ENCODE results near the gene TGFBR1.

DNA sequence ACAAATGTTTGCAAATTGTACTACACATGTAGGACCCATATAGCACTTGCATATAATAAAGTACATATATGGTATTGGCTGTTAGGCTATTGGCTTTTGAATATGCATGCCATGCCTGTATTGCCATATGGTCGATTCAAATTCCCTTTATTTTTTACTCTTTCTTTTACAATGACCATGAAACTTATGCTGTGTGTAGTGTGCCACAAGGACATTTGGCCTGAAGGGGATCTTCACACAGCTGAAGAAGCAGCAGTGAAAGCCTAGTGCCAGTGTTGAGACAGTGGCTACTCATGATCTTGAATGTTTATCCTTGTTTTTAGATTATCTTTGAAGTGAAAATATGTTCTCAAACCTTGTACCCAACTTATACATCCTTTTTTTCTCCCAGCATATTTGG lies 20.5 kb downstream of the TGFBR1 start:
- TF ChIP-seq, protein P1, sequence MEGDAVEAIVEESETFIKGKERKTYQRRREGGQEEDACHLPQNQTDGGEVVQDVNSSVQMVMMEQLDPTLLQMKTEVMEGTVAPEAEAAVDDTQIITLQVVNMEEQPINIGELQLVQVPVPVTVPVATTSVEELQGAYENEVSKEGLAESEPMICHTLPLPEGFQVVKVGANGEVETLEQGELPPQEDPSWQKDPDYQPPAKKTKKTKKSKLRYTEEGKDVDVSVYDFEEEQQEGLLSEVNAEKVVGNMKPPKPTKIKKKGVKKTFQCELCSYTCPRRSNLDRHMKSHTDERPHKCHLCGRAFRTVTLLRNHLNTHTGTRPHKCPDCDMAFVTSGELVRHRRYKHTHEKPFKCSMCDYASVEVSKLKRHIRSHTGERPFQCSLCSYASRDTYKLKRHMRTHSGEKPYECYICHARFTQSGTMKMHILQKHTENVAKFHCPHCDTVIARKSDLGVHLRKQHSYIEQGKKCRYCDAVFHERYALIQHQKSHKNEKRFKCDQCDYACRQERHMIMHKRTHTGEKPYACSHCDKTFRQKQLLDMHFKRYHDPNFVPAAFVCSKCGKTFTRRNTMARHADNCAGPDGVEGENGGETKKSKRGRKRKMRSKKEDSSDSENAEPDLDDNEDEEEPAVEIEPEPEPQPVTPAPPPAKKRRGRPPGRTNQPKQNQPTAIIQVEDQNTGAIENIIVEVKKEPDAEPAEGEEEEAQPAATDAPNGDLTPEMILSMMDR (IDR thresholded peaks at IDR 0.05; ENCODE audit: poor library complexity), result no peak
- no peak for TF ChIP-seq EZH2phosphoT487 (IDR thresholded peaks at IDR 0.05; ENCODE audit: low read depth, severe bottlenecking, unreplicated experiment)
